GM12874 (cell line): ENCODE results near the gene IKZF3.

Experiments
- TF ChIP-seq, protein P1 (sequence below): IDR thresholded peaks from 2 replicates; pipeline ENCODE4 v1.5.1; 2011; ENCODE audit warnings: low read depth, mild to moderate bottlenecking, control low read depth, low read length, moderate library complexity; ENCODE audit not compliant: insufficient read depth

Gene IKZF3

GRCh38 chr17:39772987-39773934 is 90.9 kb downstream of the IKZF3 start:
- TF ChIP-seq, protein P1, sequence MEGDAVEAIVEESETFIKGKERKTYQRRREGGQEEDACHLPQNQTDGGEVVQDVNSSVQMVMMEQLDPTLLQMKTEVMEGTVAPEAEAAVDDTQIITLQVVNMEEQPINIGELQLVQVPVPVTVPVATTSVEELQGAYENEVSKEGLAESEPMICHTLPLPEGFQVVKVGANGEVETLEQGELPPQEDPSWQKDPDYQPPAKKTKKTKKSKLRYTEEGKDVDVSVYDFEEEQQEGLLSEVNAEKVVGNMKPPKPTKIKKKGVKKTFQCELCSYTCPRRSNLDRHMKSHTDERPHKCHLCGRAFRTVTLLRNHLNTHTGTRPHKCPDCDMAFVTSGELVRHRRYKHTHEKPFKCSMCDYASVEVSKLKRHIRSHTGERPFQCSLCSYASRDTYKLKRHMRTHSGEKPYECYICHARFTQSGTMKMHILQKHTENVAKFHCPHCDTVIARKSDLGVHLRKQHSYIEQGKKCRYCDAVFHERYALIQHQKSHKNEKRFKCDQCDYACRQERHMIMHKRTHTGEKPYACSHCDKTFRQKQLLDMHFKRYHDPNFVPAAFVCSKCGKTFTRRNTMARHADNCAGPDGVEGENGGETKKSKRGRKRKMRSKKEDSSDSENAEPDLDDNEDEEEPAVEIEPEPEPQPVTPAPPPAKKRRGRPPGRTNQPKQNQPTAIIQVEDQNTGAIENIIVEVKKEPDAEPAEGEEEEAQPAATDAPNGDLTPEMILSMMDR = no peak

GRCh38 chr17:39772415-39772814 is 91.7 kb downstream of the IKZF3 start:
- TF ChIP-seq, protein P1 = no peak

DNA sequence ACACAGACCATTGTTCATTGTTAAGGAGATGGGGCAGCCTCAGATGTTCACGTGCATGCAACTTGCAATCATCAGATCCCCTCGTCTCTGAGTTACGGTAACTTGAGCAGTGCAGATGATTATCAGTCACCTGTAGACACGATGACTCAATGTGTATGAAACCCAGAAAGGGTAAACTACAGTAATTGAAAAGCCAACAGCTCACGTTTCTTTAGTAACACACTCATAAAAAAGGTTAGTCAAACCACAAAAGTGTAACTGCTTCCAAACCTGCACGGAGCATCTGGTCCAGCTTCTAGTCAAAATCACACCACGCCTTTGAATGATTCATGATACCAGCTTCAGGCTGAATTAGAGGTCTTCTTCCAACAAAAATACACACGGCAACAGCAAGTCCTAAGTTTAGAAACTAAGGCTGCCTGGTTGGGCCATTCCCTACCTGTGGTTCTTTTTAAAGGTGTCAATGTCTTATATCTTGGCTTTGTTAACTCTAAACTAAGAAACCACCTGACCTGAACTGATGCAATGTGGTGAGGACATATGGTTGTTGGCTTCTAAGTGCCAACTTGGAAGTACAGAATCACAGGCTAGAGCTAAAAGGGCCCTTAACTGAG is 94.0 kb downstream of the IKZF3 start:
- TF ChIP-seq, protein P1 = no peak

- TF ChIP-seq, protein P1 = no peak
Observed at GRCh38 chr17:39767147-39767546, 97.0 kb downstream of the IKZF3 start.

DNA sequence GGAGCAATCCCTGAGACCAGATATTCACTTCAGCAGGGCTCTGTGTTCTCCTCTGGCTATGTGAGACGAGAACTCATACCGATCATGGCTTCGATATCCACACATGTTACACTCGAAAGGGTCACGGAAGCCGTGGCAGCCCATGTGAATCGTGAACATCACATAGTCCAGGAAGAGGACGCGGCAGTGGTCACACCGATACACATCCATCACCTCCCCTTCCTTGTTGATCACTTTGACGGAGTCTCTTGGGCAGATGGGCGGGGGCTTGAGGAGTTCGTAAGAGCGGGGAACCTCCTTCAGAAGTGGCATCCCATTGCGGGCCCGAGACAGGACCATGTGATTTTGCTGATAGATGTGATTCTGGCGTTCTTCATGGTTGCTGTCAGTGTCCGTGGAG is 98.3 kb downstream of the IKZF3 start:
- TF ChIP-seq, protein P1 = no peak

GRCh38 chr17:39765175-39765574 is 98.9 kb downstream of the IKZF3 start:
- TF ChIP-seq, protein P1 = no peak

- TF ChIP-seq, protein P1 = no peak
Observed at GRCh38 chr17:39763051-39763820, 100.9 kb downstream of the IKZF3 start.
